ENCODE measurements around the gene CPNE1. TPM values are rescaled to one million over a fixed set of nuclear protein-coding genes. Genes with fewer than 3 reads are reported as not detected.

The CPNE1 gene
- total RNA-seq (2021; fragmentation: NEBNext Ultra II Directional; extraction: Animal tissue kit (Norgen Biotek cat#: 25700)), result 294 and 299 TPM in 2 replicates
- polyA plus RNA-seq (2011; rRNA removed), result 346 and 534 TPM in 2 replicates
- 309 TPM for polyA plus RNA-seq (2011; cell fraction: cytosol; rRNA removed)
- polyA plus RNA-seq (2011; cell fraction: nucleus; rRNA removed), result 546 TPM
- polyA plus RNA-seq (2012, experiment 1 of 2), result 262 to 326 TPM (median 314 TPM) in 4 replicates
- 381 TPM for polyA plus RNA-seq (2012, experiment 2 of 2)
- 128 TPM for polyA plus RNA-seq (2013, experiment 1 of 2)
- 117 TPM for polyA plus RNA-seq (2013, experiment 2 of 2)
- polyA minus RNA-seq (2011; rRNA and poly(A)+ RNA removed), result 209 and 248 TPM in 2 replicates
- polyA minus RNA-seq (2011; cell fraction: cytosol; rRNA and poly(A)+ RNA removed), result 214 TPM
- 172 TPM for polyA minus RNA-seq (2011; cell fraction: nucleus; rRNA and poly(A)+ RNA removed)
- long read RNA-seq, experiment 1, transcript CPNE1-204 (16 exons, 1,928 nt), result major isoform, 18 of 139 reads
- long read RNA-seq, experiment 1, transcript CPNE1-221 (2 exons, 625 nt), result minor isoform, 7 of 139 reads
- long read RNA-seq, experiment 1, partial matches to known transcripts, result 58 of 139 reads
- long read RNA-seq, experiment 1, other reads (novel, unspliced or antisense), result 55 of 139 reads
- long read RNA-seq, experiment 2, transcript CPNE1-204 (16 exons, 1,928 nt), result major isoform, 41 of 115 reads
- long read RNA-seq, experiment 2, partial matches to known transcripts, result 8 of 115 reads
- long read RNA-seq, experiment 2, other reads (novel, unspliced or antisense), result 64 of 115 reads

GRCh38 chr20:35664466-35665206, at the start of gene CPNE1, which contains the start of gene RBM12:
CPNE1 (minus strand) TSS chr20:35664900; CDS start chr20:35632923, 31,977 bp downstream.
RBM12 (minus strand) TSS chr20:35664900; CDS start chr20:35655322, 9,578 bp downstream.
- FAIRE-seq, result no peak
- WGBS, 2 experiments (ENCODE audit: extremely low coverage in 1 of 2, insufficient coverage in 1 of 2, insufficient read length in 1 of 2, insufficient replicate concordance in 2 of 2, low coverage in 1 of 2, low lambda C conversion rate in 2 of 2, missing lambda C conversion rate in 1 of 2), result 2% methylated on average over 61 of the region's 61 CpGs; no CpG with 5 or more reads in 1 of the 2 experiments
- ChIA-PET CTCF (ENCODE audit: partially characterized antibody) (interaction anchor here (0.9 to 1.5 kb wide), 3 partner anchors 43 to 48 kb away, joined by 3 to 6 read pairs (median 3); no protein-coding TSS in a partner anchor), POLR2A (ENCODE audit: partially characterized antibody) (interaction anchor here (0.6 to 4.7 kb wide), 38 partner anchors 8 to 847 kb away, joined by 3 to 49 read pairs (median 5); partner anchors contain the start of genes ERGIC3, NFS1, RBM39 and ROMO1)
- Histone ChIP-seq H4K20me1 (replicated peaks in 1 of 2; ENCODE audit: control insufficient read depth in 1 of 2, insufficient read depth in 2 of 2, low read length in 2 of 2) (peaks cover 36 to 41% of the 10 kb centered on the region in 2 experiments), H3K56ac (replicated peaks; ENCODE audit: insufficient read length, low read depth, low read length) (peak within 1 kb of the TSS; percentile 97), H2BK120ac (replicated peaks; ENCODE audit: low read depth, low read length) (peak within 1 kb of the TSS; percentile 76), H3K23ac (ENCODE audit: insufficient read length) (peak within 1 kb of the TSS; percentile 24), H2AFZ (ENCODE audit: low read length) (no peak within 1 kb of the TSS; the same call in 1 of the 2 replicates), H2BK12ac (ENCODE audit: low read depth, low read length) (peak within 1 kb of the TSS; percentile 89; the same call in 1 of the 2 replicates), H3K23me2 (ENCODE audit: low read depth, low read length) (peaks cover 9% of the 10 kb centered on the region), H3K79me2 (ENCODE audit: control insufficient read depth in 1 of 2, insufficient read depth in 2 of 2, low read length in 2 of 2) (peaks cover 47 to 52% of the 10 kb centered on the region in 2 experiments), H3K9ac (replicated peaks in 1 of 4; ENCODE audit: extremely low read depth in 1 of 4, low read depth in 3 of 4, low read length in 3 of 4) (peak within 1 kb of the TSS; percentile 94 to 100 (median 99)), H3K4me1 (replicated peaks in 1 of 4; ENCODE audit: control insufficient read depth in 3 of 4, insufficient read depth in 4 of 4, low read length in 3 of 4) (peaks cover 0 to 7% (median 0%) of the 10 kb centered on the region in 4 experiments; a peak in 3 of 7 replicates), H2AK5ac (ENCODE audit: low read depth, low read length) (peak within 1 kb of the TSS; percentile 92; the same call in 1 of the 2 replicates), H3K4ac (replicated peaks; ENCODE audit: insufficient read length, low read depth, low read length) (peak within 1 kb of the TSS; percentile 69), H2BK5ac (ENCODE audit: low read depth, low read length) (peak within 1 kb of the TSS; percentile 96), H4K8ac (ENCODE audit: extremely low read depth, insufficient read depth, low read length) (peak within 1 kb of the TSS; percentile 100), H3K27me3 (replicated peaks in 1 of 4; ENCODE audit: control insufficient read depth in 3 of 4, extremely low read depth in 1 of 4, insufficient read depth in 3 of 4, low read length in 3 of 4) (no peaks in the 10 kb centered on the region), H4K5ac (ENCODE audit: insufficient read length, low read depth, low read length) (peak within 1 kb of the TSS; percentile 88), H3K27ac (ENCODE audit: low read depth, low read length) (peak within 1 kb of the TSS; percentile 97), H3K36me3 (ENCODE audit: control insufficient read depth in 2 of 4, insufficient read depth in 4 of 4, low read length in 3 of 4) (peaks cover 0 to 7% (median 3%) of the 10 kb centered on the region in 4 experiments; a peak in 4 of 8 replicates), H3K14ac (ENCODE audit: insufficient read length) (no peak within 1 kb of the TSS), H3K4me3 (ENCODE audit: extremely low read depth in 1 of 4, insufficient read depth in 2 of 4, low read depth in 3 of 4, low read length in 4 of 4) (peak within 1 kb of the TSS; percentile 92 to 100 (median 98)), H3K4me2 (ENCODE audit: insufficient read depth in 1 of 2, low read depth in 2 of 2, low read length in 2 of 2) (peak within 1 kb of the TSS; percentile 90 to 93), H3K9me3 (ENCODE audit: insufficient read depth in 2 of 2, low read depth in 1 of 2, low read length in 1 of 2) (no peaks in the 10 kb centered on the region), H3K18ac (ENCODE audit: extremely low read depth, low read length) (peak within 1 kb of the TSS; percentile 88), H3K79me1 (ENCODE audit: low read depth, low read length) (no peaks in the 10 kb centered on the region), H2BK20ac (ENCODE audit: low read length) (no peak within 1 kb of the TSS), H2BK15ac (ENCODE audit: low read length) (no peak within 1 kb of the TSS), H4K91ac (replicated peaks; ENCODE audit: insufficient read length, low read length) (peak within 1 kb of the TSS; percentile 97)
- peak; percentile 84 to 95 for DNase-seq (ENCODE audit: low read depth in 1 of 2, low spot score in 2 of 2)
- TF ChIP-seq MAX (IDR thresholded peaks at IDR 0.05), result peak; percentile 86
- TF ChIP-seq TAF7 (optimal IDR thresholded peaks at IDR 0.05; ENCODE audit: borderline replicate concordance, low read depth, low read length), result peak; percentile 95
- TF ChIP-seq SP1 (IDR thresholded peaks at IDR 0.05; ENCODE audit: low read depth, low read length), result peak; percentile 26; the same call in 1 of the 2 replicates
- no peak for TF ChIP-seq KDM4A (IDR thresholded peaks at IDR 0.05; ENCODE audit: low read depth, low read length, severe bottlenecking)
- peak; percentile 83 for TF ChIP-seq RBBP5 (IDR thresholded peaks at IDR 0.05; ENCODE audit: borderline replicate concordance, low read depth, low read length)
- TF ChIP-seq TBP (IDR thresholded peaks at IDR 0.05; ENCODE audit: low read depth, low read length), result peak; percentile 89
- no peak for TF ChIP-seq HDAC6 (IDR thresholded peaks at IDR 0.05; ENCODE audit: low read depth, low read length)
- peak; percentile 96 for TF ChIP-seq POLR2AphosphoS5 (IDR thresholded peaks at IDR 0.05; ENCODE audit: low read depth, low read length)
